Stimulated activated CD8-positive, alpha-beta memory T cell treated with anti-CD3 and anti-CD28 coated beads, Interleukin-7, amount 100 ng/mL, for 24 hours (primary cell): ENCODE results near the gene TOX2.

Experiments
- DNase-seq: peaks from one replicate; pipeline ENCODE4 v3.0.0-alpha.2; 2020; ENCODE audit warnings: low read depth

TOX2 gene

DNA sequence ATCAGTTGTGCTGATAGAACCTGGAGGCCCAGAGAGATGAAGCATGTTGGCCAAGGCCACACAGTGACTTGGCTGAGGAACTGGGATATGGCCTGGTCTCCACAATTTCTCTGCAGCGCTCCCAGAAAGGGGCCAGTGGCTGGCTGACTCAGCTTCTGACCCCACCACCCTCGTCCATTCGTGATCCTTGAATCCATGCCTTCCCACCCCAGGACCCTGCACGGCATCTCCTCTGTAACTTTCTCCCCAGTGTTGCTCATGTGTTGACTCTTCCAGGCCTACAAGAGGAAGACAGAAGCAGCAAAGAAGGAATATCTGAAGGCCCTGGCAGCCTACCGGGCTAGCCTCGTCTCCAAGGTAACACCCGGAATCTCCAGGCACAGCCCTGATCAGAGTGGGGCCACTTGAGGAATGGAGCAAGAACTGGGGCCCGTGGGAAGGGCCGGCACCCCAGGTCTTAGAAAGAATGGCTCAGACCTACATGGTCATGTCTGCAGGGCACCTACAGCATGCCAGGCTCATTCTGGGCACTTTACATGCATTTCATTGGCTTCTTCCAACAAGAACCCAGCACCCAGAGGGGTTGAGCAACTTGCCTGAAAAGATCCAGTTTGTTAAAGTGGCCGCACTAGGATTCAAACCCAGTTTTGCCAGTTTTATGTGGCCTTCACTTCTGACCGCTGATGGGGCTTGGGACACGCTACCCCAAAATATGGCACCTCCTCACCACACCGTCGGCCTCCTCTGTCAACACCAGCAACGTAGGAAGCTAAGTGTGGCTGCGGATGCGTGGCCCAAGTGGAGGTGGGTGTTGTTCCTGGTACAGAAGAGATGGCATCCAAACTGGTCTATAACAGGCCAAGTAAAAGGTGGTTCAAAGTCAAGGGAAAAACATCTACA, 150.1 kb downstream of the TOX2 start:
- DNase-seq: no peak

GRCh38 chr20:44065401-44066340, 151.0 kb downstream of the TOX2 start:
- no peak for DNase-seq

DNA sequence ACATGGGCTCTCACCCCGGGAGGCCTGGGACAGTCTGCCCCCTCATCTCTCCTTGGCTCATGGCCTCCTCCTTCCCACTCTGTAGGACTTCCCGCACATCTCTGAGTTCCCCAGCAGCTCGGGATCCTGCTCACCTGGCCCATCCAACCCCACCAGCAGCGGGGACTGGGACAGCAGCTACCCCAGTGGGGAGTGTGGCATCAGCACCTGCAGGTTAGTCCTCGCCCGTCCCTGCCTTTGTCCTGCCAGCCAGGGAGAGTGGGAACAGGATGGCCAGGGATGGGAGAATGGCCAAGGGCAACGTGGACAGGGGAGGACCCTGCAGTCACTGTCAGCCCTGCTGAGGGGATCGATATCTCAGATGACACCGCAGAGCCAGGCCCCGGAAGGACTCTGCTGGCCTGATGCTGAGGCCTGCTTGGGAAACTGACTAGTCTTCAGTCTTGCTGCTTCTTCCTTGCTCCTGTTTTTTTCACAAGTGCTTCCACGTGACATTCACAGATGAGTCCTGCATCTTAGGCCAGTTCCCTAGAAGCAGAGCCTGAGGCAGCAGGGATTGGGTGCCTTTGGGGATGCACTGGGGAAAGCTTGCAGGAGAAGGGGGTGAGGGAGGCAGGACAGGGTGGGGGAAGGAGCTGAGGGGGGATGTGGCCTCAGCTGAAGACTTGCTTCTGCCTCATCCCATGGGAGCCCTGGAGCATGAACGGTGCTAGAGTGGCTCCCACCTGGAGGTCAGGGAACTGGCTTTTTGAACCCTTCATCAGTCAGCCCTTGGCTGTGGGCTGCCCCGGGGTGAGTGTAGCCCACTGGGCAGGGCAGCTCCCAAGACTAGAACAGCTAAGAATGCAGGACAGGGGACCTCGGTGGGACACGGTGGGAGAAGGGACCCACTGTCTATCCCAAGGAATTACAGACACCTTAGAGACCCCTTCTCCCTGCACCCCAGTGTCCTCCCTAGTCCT, 152.3 kb downstream of the TOX2 start:
- no peak for DNase-seq

DNA sequence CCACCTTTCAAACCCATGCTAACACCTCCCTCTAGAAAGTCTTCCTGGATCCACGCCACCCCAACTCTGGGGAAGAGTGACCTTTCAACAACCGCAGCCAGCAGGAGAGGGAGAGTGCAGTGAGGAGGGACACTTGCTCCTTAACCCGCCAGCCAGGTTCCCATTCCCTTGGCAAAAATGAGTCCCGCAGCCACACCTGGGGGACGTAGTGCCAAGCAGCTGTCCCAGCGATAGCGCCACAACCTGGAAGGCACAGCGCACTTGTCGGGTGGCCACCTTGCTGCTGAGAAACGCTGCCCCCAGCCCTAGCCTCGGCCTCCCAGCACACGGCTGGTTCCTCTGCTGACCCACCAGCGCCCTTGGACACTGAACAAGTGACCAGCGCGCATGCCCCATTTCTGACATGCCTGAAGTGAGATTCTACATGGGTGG, 153.0 kb downstream of the TOX2 start:
- DNase-seq: no peak

DNA sequence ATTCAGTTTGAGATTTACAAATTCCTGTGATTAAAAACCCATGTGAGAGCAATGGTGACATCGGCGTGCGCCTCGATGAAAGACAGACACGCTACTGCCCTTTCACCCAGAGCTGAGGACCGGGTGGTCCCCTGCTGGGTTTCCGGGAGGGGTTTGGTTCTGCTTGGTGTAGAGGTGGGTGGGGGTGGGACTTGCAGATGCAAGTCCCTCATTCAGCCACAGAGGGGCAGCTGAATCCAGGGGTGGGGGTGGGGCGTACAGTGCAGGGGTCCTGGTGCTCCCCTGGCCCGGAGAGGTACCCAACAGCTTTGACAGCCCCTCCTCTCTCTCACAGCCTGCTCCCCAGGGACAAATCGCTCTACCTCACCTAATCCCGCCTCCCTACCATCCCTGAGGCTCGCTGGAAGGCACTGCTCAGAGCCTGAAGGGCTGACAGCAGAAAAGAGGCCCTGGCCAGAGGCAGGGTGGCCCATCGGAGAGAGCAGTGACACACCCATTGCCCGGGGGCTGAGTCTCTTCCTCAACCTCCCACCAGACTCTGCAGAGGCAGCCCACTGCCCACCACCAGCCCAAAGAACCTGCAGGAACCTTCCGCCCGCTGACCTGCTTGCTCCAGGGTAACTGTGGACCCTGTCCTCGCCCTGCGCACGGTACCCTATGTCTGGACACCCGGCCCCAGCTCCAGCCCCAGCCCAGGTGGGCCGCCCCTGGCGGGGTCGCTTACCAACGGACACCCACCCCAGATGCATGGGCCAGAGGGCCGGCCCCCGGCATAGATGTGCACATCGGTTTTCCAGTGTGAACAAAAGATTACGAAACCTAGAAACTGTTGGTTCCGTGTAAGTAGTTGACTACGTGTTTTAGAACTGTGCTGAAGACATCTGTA, 153.9 kb downstream of the TOX2 start:
- no peak for DNase-seq

DNA sequence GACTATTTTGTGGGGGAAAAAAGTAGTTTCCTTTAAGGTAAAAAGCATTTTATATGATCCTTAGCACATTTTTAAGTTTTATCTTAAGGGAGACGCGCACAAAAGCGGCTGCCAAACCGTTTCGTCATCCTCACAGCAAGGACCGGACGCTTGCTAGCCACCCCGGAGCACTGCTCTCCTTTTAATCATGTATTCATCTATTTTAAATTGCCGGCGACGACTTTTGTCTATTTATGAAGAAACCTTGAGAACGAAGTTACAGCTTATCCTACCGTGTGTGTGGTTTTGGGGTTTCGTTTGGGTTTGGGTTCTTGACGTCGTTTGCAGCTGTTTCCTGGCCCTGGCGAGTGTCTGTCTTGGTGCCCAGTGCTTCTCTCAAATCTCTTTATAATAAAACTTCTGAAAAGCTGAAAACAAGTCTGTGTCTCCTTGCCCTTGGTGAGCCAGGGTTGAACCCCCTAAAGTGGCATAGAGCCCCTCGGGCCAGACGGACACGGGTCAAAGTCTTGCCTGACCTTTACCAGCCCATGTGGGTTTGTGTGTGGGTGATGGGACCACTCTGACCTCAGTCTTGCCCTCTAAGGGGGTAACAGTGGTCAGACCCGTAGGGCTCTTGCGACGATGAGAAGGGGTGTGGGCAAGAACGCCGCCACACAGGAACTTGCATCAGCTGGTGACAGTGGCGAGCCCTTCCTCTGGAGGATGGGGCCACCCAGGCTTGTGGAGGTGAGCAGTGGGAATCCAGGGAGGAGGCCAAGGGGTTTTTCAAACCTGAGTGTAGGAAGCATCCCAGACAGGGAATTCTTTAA, 154.8 kb downstream of the TOX2 start:
- DNase-seq: peak; percentile 22

DNA sequence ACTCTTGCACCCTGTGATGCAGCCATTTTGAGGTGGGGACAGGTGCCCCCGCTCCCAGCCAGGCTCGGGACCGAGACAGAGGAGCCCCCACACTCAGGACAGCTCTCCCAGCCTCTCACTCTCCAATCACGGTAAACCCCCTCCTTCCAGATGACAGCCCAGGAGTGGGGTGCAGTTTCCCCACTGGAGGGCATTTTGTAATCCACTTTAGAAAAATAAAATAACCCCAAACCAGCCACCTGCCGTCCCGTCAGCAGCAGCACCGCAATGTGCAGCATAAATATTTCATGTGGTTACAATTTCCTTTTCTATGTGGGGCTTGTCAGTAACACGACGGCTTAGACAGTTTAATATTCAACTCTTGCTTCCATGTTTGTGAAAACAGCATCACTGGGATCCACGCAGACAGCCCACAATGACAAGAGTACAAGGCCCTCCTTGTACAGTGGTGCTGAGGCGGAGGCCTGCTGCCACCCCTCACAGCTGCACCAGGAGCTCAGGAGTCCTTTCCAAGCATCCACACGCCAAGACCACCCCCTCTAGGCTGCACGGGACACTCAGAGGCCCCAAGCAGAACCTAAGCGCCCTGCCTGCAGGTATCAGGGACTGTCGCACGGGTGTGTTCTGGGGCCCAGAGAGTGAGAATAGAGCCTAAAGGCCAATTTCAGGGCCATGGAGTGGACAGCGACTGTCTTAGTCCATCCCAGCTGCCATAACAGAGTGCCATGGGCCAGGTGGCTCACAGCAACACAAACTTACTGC, 155.7 kb downstream of the TOX2 start:
- DNase-seq: no peak

- no peak for DNase-seq
These were observed 156.4 kb downstream of the TOX2 start for GRCh38 chr20:44071057-44071456.

DNA sequence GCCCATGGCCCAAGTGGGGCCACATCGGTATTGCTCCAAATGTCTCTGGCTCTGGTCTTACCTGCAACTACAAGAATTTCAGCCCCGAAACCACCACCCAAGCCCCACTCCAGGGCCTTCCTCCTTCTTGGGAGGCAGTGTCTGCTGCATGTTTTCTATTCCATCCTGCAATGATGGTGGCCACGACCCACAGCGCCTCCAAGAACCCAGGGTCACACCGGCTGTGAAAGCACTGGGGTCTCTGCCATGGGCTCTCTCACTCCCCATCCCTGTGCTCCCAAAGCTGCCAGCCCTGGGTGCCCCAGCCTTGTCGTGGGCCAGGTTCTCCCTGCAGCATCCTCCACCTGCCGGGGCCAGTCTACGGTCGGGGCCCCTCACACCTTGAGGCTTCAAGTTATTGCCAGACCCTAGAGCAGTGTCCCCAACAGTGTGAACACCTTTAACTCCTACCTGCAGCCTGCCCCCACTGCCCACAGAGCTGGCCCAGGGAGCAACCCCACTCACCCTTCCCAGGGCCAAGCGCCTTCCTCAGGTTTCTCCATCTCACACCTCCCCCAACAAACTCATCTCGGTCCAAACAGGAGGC, 157.0 kb downstream of the TOX2 start:
- no peak for DNase-seq

DNA sequence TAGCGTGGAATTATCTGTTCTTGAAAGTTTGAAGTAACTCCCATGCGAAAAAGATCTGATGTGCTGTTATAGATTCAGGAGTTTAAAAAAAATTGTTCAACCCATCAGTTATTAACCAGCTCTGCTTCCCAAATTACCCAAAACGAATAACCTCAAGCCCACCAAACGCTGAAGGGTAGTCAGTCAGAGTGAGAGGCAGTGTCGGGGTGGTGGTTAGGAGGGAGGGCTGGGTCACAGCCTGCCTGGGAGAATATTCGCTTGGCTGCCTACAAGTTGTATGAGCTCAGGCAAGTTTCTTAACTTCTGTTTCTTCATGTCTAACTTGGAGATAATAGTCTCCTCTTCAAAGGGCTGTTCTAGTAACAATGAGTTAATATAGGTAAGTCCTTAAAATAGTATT, 157.7 kb downstream of the TOX2 start:
- DNase-seq: no peak

DNA sequence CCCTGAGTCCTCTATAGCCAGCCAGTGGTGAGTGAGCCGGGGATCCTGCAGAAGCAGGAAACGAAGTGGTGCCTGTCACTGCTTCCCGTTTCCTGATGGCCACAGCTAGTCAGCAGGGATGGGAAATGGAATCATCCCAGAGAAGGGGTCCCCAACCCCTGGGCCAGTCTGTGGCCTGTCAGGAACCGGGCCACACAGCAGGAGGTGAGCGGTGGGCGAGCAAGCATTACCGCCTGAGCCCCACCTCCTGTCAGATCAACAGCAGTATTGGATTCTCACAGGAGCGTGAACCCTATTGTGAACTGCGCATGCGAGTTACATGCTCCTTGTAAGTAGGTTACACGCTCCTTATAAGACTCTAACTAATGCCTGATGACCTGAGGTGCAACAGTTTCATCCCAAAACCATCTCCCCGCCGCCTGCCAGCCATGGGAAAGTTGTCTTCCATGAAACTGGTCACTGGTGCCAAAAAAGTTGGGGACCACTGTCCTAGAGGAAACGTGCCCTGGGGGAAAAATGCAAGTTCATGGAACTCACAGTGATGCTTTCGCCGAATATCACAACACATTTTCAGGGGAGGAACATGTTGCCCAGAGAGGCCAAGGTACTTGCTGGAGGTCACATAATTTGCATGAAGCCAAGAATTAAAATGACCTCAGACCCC, 158.5 kb downstream of the TOX2 start:
- no peak for DNase-seq

- DNase-seq: no peak
These were observed 159.0 kb downstream of the TOX2 start for GRCh38 chr20:44073675-44074071.

- no peak for DNase-seq
These were observed 159.8 kb downstream of the TOX2 start for GRCh38 chr20:44074252-44075151.

- DNase-seq: no peak
These were observed 160.7 kb downstream of the TOX2 start for GRCh38 chr20:44075191-44075949.

- no peak for DNase-seq
These were observed 161.2 kb downstream of the TOX2 start for GRCh38 chr20:44075950-44076232.

- no peak for DNase-seq
These were observed 164.6 kb downstream of the TOX2 start for GRCh38 chr20:44079291-44079690.

DNA sequence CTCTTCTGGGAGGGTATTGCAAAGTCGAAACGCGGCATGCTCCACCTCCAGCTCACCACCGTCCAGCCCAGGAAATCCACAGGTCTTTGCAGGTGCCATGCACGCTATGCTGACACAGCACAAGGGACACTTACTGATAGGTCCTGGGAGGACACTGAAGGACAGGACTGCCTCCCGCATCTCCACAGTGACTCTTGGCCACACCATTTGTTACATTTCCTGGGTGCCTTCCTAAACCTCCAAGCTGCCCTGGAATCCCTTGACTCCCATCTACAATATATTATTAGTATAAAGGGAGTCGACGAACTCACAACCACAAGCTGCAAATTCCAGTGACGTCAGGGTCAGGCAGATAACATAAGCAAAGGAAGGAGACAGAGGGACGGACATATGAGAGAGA, 165.4 kb downstream of the TOX2 start:
- no peak for DNase-seq
